A673 (cell line): ENCODE results near the gene ATL1. TPM values are rescaled to one million over a fixed set of nuclear protein-coding genes. Genes with fewer than 3 reads are reported as not detected.

Source experiments
- BruUV-seq: library from RNA; stranded (reverse); fragments of 400-500 nt; replicated peaks from 2 replicates; lab custom pipeline; 2021; lab: Mats Ljungman, UMichigan
- CTCF ChIA-PET: fragments of 300-600 bp; sonication (Branson Sonifier 250); formaldehyde crosslinking; loops from one replicate; lab custom pipeline; 2022; ENCODE audit warnings: antibody characterized with exemption; lab: Charles Lee
- POLR2A ChIA-PET: fragments of 300-600 bp; sonication (Branson Sonifier 250); formaldehyde crosslinking; loops from one replicate; lab custom pipeline; 2022; ENCODE audit warnings: antibody characterized with exemption; ENCODE audit not compliant: low non-redundant PET; lab: Charles Lee
- DNase-seq: peaks from one replicate; pipeline ENCODE4 v3.0.0-alpha.2; 2015; ENCODE audit warnings: low spot score
- H3K27ac ChIP-seq: fragments of 200-600 bp; sonication (generic); 2 replicates; pipeline ENCODE4 v1.5.1; 2016; ENCODE audit warnings: mixed run types, low read depth, mild to moderate bottlenecking, mixed read lengths, antibody characterized with exemption, low read length; ENCODE audit not compliant: poor library complexity, severe bottlenecking
- H3K27me3 ChIP-seq: fragments of 200-600 bp; sonication (generic); replicated peaks from 2 replicates; pipeline ENCODE4 v1.6.1; 2017; ENCODE audit warnings: mixed run types, low read depth, mild to moderate bottlenecking, mixed read lengths, antibody characterized with exemption, low read length; ENCODE audit not compliant: insufficient read depth, poor library complexity
- H3K36me3 ChIP-seq: fragments of 200-600 bp; sonication (generic); 2 replicates; pipeline ENCODE4 v1.6.1; 2016; ENCODE audit warnings: mixed run types, mild to moderate bottlenecking, mixed read lengths, antibody characterized with exemption, low read length; ENCODE audit not compliant: insufficient read depth, poor library complexity, severe bottlenecking
- H3K4me1 ChIP-seq: fragments of 200-600 bp; sonication (generic); 2 replicates; pipeline ENCODE4 v1.6.1; 2017; ENCODE audit warnings: mixed run types, mild to moderate bottlenecking, mixed read lengths, antibody characterized with exemption, low read length; ENCODE audit not compliant: insufficient read depth, poor library complexity, severe bottlenecking
- H3K4me3 ChIP-seq: fragments of 200-600 bp; sonication (generic); 2 replicates; pipeline ENCODE4 v1.5.1; 2016; ENCODE audit warnings: low read depth, mixed run types, mild to moderate bottlenecking, mixed read lengths, low read length; ENCODE audit not compliant: poor library complexity, severe bottlenecking
- H3K9me3 ChIP-seq: fragments of 200-600 bp; sonication (generic); 2 replicates; pipeline ENCODE4 v1.6.1; 2016; ENCODE audit warnings: mixed run types, low read depth, mild to moderate bottlenecking, mixed read lengths, antibody characterized with exemption, low read length; ENCODE audit not compliant: poor library complexity, severe bottlenecking
- CTCF ChIP-seq: fragments of 300-800, 200-600 bp; sonication (generic); conservative IDR thresholded peaks from 2 replicates; pipeline ENCODE4 v1.5.1; 2017; ENCODE audit warnings: low read depth, mild to moderate bottlenecking, antibody characterized with exemption, low read length, moderate library complexity, mixed read lengths
- EZH2 ChIP-seq: fragments of 200-600 bp; sonication (generic); IDR thresholded peaks from 2 replicates; pipeline ENCODE4 v1.6.1; 2017; ENCODE audit warnings: borderline replicate concordance, low read depth, mild to moderate bottlenecking, mixed read lengths, antibody characterized with exemption, low read length; ENCODE audit not compliant: poor library complexity, severe bottlenecking
- intact Hi-C: fragments of 100-400 bp; cut with micrococcal nuclease; formaldehyde crosslinking; loops from one replicate; pipeline ENCODE4 v1.10.0; 2022; ENCODE audit not compliant: unreplicated experiment
- total RNA-seq: library from RNA; stranded (reverse); gene quantifications from 2 replicates; pipeline ENCODE4 v1.2.3, GENCODE V29; 2021

ATL1 gene
- total RNA-seq, 1 experiment from 2014 or later = 9.8 TPM

- POLR2A ChIA-PET = no interaction called here
- Histone ChIP-seq H3K36me3 (no peaks in the 10 kb centered on the region), H3K4me3 (no peak overlapping the region), H3K9me3 (no peaks in the 10 kb centered on the region), H3K27me3 (no peaks in the 10 kb centered on the region), H3K27ac (no peak overlapping the region), H3K4me1 (peaks cover 10% of the 10 kb centered on the region)
- no peak for DNase-seq
- CTCF ChIA-PET = no interaction called here
- no peak for TF ChIP-seq CTCF
- TF ChIP-seq EZH2 = no peak
- no TSS peak for BruUV-seq
- intact Hi-C loops = no loop called here
These were observed 2.9 kb downstream of the ATL1 start for GRCh38 chr14:50562841-50563240.

- TF ChIP-seq EZH2 (no peak), CTCF (no peak)
- no TSS peak for BruUV-seq
- ChIA-PET CTCF (interaction anchor here (0.7 kb wide), 1 partner anchor 385 kb away, joined by 3 read pairs; no protein-coding TSS in a partner anchor), POLR2A (no interaction called here)
- intact Hi-C loops = no loop called here
- H3K36me3 ChIP-seq = no peaks in the 10 kb centered on the region
- DNase-seq = no peak
- H3K9me3 ChIP-seq = peaks cover 10% of the 10 kb centered on the region
- H3K27ac ChIP-seq = no peak overlapping the region
- H3K4me1 ChIP-seq = no peaks in the 10 kb centered on the region
- no peaks in the 10 kb centered on the region for H3K27me3 ChIP-seq
- no peak overlapping the region for H3K4me3 ChIP-seq
These were observed 9.8 kb downstream of the ATL1 start for GRCh38 chr14:50569714-50570274.

- TF ChIP-seq CTCF (no peak), EZH2 (no peak)
- Histone ChIP-seq H3K9me3 (peaks cover 10% of the 10 kb centered on the region), H3K4me1 (no peaks in the 10 kb centered on the region), H3K27me3 (no peaks in the 10 kb centered on the region), H3K4me3 (no peak overlapping the region), H3K36me3 (no peaks in the 10 kb centered on the region), H3K27ac (no peak overlapping the region)
- DNase-seq = no peak
- no TSS peak for BruUV-seq
- ChIA-PET CTCF (no interaction called here), POLR2A (interaction anchor here (0.7 kb wide), 1 partner anchor 214 kb away, joined by 4 read pairs; no protein-coding TSS in a partner anchor)
- intact Hi-C loops = no loop called here
These were observed 13.9 kb downstream of the ATL1 start for GRCh38 chr14:50573862-50574261.
